HG02938 (cell line): ENCODE measurements around the gene NFILZ.

Source experiments
- ATAC-seq: cut with Tn5 transposase; IDR thresholded peaks from one replicate; pipeline ENCODE4 v1.9.1; 2021; ENCODE audit warnings: mild to moderate bottlenecking, moderate library complexity; ENCODE audit not compliant: unreplicated experiment

The NFILZ gene

DNA sequence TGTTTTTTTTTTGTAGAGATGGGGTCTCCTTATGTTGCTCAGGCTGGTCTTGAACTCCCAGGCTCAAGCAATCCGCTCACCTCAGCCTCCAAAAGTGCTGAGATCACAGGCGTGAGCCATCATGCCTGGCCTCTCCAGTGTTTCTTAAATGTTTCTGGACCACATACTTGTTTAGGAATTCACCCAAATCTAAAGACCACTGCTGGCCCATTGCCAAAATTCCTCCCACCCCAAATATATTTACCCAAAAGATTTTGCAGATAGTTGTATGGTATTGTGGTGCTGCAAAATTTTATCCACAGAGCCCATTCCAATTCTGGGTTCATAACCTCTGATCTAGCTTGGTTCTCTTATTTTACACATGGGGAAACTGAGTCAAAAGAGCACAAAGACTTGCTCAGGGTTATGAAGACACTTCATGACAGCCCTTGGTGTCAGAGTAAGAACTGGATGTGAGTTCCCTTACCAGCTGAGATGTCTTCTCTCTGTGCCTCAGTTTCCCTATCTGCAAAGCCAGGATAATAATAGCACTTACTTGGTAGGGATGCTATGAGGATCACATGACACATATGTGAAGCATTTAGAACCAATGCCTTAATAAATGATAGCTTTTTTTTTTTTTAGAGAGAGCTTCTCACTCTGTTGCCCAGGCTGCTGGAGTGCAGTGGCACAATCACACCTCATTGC, 10.9 kb downstream of the NFILZ start:
- ATAC-seq, result no peak

DNA sequence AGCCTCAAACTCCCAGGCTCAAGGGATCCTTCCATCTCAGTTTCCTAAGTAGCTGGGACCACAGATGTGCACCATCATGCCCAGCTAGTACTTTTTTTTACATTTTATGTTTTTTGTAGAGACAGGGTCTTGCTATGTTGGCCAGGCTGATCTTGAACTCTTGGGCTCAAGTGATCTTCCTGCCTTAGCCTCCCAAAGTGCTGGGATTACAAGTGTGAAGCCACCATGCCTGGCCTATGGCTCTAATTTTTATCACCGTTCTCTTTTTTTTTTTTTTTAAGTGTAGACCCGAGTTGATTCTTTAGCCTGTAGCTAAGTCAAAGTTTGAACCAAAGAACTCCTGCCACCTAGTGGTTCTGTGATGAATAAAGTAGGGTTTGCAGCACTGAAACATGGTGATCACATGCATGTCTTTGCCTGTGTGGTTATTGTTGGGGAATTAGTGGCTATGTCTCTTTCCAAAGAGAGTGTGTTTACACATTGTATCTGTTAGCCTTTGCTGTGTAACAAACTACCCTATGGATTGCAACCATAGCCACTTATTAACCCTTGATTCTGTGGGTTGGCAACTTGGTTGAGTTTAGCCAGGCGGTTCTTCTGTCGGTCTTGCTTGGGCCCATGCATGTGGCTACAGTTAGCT, 11.6 kb downstream of the NFILZ start:
- ATAC-seq, result no peak

DNA sequence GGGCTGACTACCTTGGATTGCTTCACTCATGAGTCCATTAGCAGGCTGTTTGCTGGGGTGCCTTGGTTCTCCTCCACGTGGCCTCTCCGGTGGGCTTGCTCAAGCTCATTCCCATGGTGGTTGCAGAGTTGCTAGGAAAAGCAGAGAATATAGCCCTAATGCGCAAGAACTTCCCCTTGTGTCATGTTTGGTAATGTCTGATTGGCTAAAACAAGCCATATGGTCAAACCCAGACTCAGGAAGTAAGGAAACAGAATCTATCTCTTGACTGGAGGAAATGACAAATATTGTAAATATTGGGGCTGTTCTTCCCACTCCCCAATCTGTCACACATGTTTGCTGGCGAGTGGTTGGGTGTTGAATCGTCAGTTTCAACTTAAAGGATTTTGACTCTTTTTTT, 12.1 kb downstream of the NFILZ start:
- no peak for ATAC-seq

DNA sequence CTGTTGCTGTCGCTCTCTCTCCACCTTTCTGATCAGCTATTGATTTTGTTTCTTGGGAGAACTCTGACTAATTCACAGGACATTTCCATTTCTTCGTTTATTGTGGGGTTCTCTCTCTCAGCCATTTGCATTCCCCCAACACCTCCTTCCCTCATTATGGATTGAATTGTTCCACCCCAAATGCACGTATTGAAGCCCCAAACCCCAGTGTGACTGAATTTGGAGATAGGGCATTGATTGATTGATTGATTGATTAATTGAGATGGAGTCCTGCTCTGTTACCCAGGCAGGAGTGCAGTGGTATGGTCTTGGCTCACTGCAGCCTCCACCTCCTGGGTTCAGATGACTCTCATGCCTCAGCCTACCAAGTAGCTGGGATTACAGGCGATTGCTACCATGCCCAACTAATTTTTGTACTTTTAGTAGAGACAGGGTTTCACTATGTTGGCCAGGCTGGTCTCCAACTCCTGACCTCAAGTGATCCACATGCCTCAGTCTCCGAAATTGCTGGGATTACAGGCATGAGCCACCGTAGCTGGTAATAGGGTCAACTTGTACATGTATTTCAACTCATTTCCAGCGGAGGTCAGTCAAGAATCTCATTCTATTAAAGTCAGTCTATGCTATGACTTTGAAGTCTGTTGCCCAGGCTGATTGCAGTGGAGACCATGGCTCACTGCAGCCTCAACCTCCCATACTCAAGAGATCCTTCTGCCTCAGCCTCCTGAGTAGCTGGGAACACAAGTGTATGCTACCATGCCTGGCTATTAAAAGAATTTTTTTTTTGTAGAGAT, 13.6 kb downstream of the NFILZ start:
- no peak for ATAC-seq

DNA sequence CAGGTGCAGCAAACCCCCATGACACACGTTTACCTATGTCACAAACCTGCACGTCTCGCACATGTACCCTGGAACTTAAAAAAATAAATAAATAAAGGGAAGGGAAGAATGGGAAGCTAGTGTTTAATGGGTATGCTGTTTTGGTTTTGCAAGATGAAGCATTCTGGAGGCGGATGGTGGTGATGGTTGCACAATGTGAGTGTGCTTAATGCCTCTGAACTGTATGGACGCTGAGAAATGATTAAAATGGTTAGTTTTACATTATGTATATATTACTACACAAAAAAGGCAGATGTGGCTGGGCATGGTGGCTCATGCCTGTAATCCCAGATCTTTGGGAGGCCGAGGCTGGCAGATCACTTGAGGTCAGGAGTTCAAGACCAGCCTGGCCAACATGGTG, 17.8 kb downstream of the NFILZ start:
- no peak for ATAC-seq

DNA sequence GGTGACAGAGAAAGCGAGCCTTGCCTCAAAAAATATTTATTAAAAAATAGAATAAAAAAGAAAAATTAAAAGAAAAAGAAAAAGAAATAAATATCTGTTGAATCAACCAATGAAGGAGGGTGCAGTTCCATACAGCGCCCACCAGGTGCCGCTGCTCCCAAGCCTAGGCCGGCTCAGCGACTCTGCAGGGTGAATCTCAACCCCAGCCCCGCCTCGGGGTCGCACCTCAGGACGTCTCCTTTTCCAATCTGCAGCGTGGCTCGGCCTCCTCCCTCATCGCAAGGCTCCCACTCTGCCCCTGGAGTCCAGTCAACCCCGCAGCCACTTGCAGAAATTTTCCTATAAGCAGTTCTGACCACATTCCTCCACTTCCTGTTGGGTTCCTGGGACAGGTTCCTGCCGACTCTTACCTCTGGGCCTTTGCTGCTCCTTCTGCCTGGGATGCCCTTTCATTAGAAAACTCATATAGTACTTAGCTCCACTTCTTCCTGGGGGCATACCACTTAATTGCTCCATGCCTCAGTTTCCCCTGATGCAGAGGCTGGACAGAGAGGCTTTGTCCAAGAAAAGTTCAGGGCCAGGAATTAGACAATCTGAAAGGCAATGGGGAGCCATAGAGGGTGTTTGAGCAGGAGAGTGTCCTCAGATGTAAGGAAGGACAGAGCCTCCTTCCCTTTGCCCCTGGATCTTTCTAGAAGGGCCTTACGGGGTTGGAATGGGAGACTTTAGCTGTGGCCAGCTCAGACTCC, 24.3 kb downstream of the NFILZ start:
- no peak for ATAC-seq

DNA sequence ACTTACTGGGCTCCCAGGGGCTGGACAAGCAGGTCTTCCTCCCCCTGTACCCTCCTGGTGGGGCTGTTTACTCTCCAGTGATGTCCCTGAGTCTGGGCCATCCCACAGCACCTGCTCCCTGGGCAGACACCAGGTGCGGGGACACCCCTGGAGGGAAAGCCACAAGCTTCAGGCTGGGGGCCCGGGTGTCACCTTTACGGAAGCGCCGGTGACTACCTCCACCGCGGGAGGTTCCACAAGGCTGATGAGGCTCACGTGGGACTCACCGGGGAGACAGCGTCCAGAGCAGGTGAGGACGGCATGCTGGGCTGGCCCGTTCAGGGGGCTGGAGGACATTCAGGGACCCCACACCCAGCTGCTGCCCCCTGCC, 24.9 kb downstream of the NFILZ start:
- no peak for ATAC-seq

DNA sequence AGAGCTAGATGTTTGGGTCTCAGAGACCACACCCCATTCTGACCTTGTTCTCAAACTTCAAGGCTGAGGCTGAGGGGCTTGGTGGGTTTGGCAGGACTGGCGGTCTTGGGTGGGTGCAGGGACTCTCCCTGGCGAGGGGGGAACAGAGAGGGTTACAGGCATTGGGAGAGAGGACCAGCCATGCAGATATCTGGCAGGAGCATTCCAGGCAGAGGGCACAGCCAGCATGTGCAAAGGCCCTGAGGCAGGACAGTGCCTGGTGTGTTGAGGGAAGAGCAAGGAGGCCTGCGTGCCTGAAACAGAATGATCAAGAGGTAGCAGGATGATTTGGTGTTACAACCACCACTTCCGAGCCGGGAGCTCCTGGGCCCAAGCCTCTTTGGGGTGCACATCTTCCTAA, 27.4 kb downstream of the NFILZ start:
- ATAC-seq, result no peak

DNA sequence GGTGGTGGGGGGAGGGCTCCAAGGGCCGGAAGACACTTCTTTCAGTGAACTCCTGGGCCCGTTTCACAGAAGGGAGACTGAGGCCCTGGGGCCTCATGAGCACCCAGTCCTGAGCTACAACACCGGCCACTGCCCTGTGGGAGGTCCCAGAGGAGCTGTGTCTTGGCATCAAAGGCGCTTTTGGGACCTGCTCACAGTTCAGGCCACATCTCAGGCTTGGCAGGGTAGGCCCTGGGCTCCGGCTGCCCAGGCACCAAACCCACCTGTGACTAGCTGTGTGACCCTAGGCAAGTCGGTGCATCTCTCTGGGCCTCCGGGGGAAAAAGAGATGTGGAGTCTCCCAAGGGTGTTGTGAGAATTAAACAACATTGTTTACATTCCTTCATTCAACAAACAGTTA, 29.5 kb downstream of the NFILZ start:
- no peak for ATAC-seq

DNA sequence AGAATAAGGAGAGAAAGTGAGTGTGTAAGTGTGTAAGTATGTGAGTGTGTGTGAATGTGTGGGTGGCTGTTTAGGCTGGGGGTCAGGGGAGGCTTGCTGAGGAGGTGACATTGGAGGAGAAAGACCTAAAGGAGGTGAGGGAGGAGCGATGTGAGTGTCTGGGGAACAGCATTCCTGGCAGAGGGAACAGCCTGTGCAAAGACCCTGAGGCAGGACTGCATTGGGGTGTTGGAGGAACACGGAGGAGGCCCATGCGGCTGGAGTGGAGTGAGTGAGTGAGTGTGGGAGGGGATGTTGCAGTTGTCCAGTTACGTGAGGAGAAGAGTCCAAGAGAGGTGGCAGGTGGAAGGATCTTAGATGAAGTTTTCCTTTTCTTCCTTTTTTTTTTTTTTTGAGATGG, 31.8 kb downstream of the NFILZ start:
- ATAC-seq, result no peak

DNA sequence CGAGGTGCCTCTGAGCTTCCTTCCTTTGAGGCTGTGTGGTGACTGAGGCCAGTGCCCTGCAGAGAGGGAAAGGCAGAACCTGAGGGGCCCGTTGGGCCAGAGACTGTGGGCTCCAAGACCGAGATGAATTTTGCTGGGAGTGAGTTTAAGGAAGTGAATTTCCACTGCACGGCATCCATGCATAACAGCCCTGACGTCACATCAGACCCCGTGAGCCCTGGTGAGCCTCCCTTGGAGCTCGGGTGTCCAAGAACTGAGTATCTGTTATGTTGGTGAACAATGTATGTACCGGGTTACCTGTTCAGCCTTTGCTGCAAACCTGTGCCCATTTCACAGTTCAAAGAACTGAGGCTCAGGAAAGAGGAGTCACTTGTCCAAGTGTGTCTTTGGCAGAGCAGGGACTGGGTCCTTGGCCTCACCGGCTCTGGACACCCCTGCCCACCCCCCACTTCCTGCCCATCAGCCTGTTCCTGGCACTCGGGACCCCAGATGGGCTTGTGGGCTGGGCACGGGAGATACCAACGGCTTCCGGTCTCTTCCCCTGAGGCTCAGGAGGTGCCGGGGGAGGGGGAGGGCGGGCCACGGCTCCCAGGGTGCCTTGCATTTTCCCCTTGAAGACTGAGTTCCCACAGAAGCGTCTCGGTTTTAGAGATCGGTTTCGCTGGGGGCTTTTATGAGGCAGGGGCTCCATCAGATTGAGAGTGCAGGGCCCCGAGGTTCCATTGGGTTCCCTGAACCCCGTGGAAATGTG, 33.7 kb downstream of the NFILZ start:
- no peak for ATAC-seq

DNA sequence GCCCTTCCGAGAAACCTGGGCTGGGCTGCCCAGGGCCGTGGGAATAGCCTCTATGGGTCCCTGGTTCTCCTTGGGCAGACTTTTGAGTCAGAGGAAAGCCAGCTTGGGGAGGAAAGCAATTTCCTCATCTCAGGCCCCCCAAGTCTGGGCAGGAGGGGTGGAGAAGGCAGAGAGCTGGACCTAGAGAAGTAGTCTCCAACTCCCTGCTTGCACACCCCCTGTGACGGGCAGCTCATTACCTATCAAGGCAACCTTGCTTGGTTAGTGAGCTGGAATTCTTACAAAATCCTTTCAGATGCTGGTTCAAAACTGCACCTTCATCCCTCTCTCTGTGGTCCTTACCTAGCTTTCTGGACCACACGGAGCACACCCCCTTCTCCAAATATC, 34.2 kb downstream of the NFILZ start:
- ATAC-seq, result no peak

DNA sequence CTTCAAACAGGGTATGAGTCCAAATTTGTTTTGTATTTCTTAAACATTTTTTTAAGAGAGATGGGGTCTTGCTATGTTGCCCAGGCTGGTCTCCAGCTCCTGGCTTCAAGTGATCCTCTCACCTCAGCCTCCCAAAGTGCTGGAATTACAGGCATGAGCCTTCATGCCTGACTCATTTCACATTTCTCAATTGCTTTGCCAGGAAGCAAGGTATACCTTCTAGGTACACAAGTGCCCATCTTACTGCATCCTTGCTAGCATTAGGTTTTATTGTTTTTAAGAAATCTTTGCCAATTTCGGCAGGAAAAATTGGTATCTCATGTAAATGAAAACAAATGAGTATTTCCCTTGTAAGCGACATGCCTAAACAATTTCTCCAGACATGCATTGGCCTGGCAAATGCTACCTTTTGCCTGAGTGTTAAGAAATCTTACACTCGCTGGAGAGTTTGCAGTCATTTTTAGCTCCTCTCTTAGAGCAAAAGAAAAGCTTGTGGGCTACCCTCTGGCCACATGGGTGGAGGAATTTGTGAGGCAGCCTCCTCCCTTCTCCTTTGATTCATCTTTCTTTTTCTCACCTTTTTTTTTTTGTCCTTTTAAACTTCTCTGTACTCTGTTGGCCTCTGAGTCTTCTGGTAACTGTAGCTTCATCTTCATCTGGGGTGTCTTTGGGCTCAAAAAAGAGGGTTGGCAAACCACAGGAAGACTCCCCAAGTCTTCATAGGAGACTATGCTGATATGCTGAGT, 35.2 kb downstream of the NFILZ start:
- no peak for ATAC-seq

DNA sequence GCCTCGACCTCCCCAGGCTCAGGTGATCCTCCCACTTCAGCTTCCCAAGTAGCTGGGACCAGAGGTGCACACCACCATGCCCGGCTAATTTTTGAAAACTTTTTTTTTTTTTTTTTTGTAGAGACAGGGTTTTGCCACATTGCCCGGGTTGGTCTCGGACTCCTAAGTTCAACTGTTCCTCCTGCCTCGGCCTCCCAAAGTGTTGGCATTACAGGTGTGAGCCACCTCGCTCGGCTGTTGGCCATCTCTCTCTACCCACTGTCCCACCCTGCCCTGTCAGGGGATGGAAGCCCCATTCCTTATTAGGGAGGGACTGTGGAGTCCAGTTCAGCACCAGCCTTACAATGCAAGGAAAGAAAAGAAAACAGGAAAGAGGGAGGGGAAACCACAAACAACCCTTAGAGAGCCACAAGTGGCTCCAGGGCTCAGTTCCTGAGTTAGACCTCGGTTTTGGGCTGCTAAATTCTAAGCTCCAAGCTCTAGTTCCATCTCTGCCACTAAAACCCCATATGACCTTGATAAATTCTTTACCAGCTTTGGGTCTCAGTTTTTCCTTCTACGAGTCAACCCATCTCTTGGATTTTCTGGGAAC, 36.5 kb downstream of the NFILZ start:
- ATAC-seq, result no peak

DNA sequence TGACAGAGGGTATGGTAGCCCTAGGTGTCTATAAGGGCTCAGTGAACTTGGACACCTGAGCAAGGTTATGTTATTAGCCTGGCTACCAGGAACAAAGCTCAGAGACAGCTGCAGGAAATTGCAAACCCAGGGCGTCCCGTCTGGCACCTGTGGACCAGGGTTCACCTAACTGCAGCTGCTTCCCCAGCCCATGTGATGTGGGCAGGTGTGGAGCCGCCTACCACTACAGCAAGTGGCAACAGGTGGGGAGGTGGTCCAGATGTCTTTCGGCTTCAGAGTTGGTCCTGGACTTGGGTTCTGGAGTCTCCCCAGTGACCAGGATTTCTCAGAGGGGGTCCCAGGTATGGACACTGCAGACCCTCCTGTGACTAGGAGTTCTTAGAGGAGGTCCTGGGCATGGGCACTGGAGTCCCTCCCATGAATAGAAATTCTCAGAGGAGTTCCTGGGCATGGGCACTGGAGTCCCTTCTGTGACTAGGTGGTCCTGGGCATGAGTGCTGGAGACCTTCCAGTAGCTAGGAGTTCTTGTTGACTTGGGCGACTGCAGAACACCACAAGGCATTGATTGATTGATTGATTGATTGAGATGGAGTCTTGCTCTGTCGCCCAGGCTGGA, 43.0 kb downstream of the NFILZ start:
- no peak for ATAC-seq

DNA sequence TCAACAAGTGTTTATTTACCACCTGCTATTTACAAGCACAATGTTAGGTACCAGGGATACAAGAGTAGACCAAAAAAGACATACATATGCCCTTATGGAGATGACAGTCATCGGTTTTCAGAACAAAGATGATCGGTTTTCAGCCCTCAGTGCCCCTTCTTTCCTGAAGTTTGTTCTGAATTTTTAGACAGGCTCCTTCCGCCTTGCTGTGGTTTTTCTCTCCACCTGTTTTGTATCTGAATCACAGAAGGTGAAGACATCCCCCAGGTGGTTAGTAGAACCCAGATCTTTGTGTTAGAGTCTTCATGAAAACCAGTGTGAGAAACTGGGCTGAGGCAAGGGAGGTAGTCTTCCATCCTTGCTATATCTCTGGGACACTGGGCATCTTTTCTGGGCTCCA, 44.6 kb downstream of the NFILZ start:
- ATAC-seq, result no peak

DNA sequence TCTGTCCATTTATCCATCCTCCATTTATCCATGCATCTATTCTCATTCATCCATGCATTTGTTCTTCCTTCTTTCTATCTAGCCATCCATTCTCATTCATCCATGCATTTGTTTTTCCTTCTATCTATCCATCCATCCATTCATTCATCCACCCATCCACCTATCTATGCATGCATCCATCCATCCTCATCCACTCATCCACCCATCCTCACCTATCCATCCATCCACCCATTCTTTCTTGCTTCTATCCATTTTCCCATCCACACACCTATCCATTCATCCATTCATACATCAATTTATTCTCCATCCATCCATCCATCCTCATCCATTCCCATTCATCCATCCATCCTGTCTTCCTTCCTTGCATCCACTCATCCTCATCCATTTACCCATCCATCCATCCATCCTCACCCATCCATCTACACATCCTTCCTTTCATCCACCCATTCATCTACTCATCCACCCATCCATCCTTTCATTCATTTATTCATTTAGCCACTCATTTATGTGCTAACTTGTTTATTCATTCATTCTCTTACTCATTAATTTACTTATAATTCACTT, 47.9 kb downstream of the NFILZ start:
- no peak for ATAC-seq
